Lower leg skin (tissue), 3 donors: ENCODE data around the gene KCNMA1.

Source experiments
- CTCF ChIP-seq, 3 donors: fragments of 450-650 bp; IDR thresholded peaks; one replicate each; pipeline ENCODE4 v1.5.1; 2016; ENCODE audit warnings: antibody characterized with exemption in 3 of 3, mild to moderate bottlenecking in 3 of 3, moderate library complexity in 2 of 3
- POLR2A ChIP-seq, 2 donors: fragments of 450-650 bp; IDR thresholded peaks; one replicate each; pipeline ENCODE4 v1.6.1; 2016 to 2017; ENCODE audit warnings: antibody characterized with exemption in 2 of 2, mild to moderate bottlenecking in 1 of 2, moderate library complexity in 1 of 2

GRCh38 chr10:77202857-77203256 is 434.8 kb downstream of the KCNMA1 start:
- TF ChIP-seq CTCF (IDR thresholded peaks at IDR 0.05) (no peak), POLR2A (IDR thresholded peaks at IDR 0.05) (no peak)
